WI38 (cell line): ENCODE data around the gene MSL2.

Experiments
- H3K4me3 ChIP-seq: 2 replicates; pipeline ENCODE4 v1.5.1; 2011; ENCODE audit warnings: low read depth, mild to moderate bottlenecking, control low read depth, low read length
- CTCF ChIP-seq: IDR thresholded peaks from 2 replicates; pipeline ENCODE4 v1.5.1; 2012; ENCODE audit warnings: low read depth, mild to moderate bottlenecking, control low read depth, low read length

MSL2 gene

GRCh38 chr3:136189859-136190617 is 6.1 kb downstream of the MSL2 start:
- no peak overlapping the region for H3K4me3 ChIP-seq
- TF ChIP-seq CTCF: no peak

GRCh38 chr3:136189043-136189442 is 7.1 kb downstream of the MSL2 start:
- no peak overlapping the region for H3K4me3 ChIP-seq
- TF ChIP-seq CTCF: no peak

GRCh38 chr3:136187868-136188267 is 8.3 kb downstream of the MSL2 start:
- no peak overlapping the region for H3K4me3 ChIP-seq
- TF ChIP-seq CTCF: no peak

GRCh38 chr3:136186846-136187245 is 9.3 kb downstream of the MSL2 start:
- TF ChIP-seq CTCF: no peak
- no peak overlapping the region for H3K4me3 ChIP-seq

- no peak overlapping the region for H3K4me3 ChIP-seq
- no peak for TF ChIP-seq CTCF
Measured at GRCh38 chr3:136186344-136186743, 9.8 kb downstream of the MSL2 start.

- TF ChIP-seq CTCF: no peak
- H3K4me3 ChIP-seq: no peak overlapping the region
Measured at GRCh38 chr3:136184703-136185102, 11.4 kb downstream of the MSL2 start.

- no peak overlapping the region for H3K4me3 ChIP-seq
- TF ChIP-seq CTCF: no peak
Measured at GRCh38 chr3:136181741-136182140, 14.4 kb downstream of the MSL2 start.
